ENCODE measurements around the gene GRK1.

Gene GRK1

DNA sequence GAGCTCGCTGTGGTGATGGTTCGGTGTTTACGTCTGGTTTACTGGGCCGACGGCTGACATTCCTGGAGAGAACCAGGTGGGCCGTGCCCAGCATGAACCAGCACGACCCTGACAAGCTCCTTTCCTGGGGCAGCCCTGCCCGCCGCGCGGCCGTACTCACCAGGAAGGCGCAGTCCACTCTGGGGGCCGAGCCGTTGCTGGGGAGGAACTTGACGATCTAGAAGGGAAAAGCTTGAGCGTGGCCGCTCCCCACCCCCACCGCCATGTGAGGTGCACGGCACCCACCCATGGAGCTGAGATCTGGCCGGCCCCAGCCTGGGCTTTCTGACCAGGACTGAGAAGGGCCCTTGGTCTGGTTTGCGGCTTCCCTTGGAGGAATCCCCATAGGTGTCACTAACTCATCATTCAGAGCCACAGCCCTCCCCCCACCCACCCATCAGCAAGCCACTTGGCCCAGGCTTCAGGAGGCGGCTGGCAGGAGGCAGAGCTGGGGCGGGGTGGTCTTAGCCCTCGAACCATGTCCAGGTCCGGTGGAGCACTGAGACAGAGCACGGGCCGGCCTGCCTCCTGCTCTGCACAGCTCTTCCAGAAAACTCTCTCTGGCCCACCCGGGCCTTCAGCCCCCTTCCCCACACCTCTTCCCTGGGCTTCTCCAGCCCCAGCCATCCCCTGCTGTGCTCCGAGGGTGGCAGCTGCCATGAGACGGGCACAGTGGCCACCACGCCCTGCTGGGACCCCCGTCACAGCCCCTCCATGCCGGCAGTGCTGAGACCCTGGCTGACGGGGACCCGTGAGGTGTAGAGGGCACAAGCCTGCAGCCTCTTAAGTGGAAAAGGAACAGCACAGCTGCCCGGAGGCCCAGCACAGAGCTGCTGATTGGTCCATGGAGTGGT, 15.3 kb upstream of the GRK1 start:
- WGBS, 2 experiments (ENCODE audit: insufficient coverage in 2 of 2), result 95 to 96% methylated on average over 30 to 36 of the region's 37 CpGs
- H3K9me3 ChIP-seq (ENCODE audit: control insufficient read depth, low read length), result no peaks in the 10 kb centered on the region
- H3K36me3 ChIP-seq (ENCODE audit: control insufficient read depth, insufficient read depth, low read length), result peaks cover 3% of the 10 kb centered on the region
- no peaks in the 10 kb centered on the region for H3K4me1 ChIP-seq (ENCODE audit: control insufficient read depth, insufficient read depth, low read length, poor library complexity, severe bottlenecking)
- no peak overlapping the region for H3K4me3 ChIP-seq (ENCODE audit: extremely low read depth, insufficient read depth, low read length, poor library complexity, severe bottlenecking)
- H3K27ac ChIP-seq (ENCODE audit: low read depth, low read length, severe bottlenecking), result no peak overlapping the region

DNA sequence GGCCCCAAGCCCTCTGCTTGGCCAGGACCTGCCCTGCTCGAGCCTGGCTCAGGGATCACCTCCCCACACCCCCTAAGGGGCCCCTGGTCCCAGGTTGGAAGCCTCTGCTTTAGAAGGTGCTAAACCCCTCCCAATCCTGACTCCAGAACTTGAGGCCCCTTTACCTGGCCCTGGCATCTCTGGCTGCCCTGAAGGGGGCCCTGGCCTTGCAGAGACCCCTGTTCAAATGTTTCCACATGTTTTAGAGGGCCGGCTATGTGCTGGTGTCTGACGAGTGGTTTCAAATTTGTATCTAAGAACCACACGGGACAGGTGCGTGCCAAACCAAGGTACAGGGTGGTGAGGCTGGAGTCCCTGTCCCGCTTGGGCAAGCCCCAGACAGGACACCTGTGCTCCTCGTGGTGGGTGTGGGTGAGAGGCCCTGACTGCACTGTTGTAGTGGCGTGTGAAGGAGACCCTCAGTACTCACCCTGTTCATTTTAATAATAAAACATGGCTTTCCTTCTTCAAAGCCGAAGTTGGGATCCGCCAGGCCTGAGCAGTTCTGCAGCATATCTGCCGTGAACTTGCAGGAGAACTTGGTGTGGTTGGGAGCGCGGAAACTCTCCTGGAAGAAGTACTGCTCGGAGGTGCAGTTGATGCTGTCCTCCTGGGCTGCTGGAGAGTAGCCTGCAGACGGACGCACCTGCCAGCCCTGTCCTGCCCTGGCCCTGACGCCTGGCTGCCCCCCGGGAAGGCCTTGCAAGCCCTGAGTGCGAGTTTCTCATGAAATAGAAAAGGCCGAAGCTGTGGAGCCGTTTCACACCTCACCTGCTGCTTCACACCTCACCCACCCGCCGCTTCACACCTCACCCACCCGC, 14.4 kb upstream of the GRK1 start:
- H3K9me3 ChIP-seq (ENCODE audit: control insufficient read depth, low read length), result no peaks in the 10 kb centered on the region
- no peak overlapping the region for H3K4me3 ChIP-seq (ENCODE audit: extremely low read depth, insufficient read depth, low read length, poor library complexity, severe bottlenecking)
- H3K27ac ChIP-seq (ENCODE audit: low read depth, low read length, severe bottlenecking), result no peak overlapping the region
- 94 to 95% methylated on average over 13 to 20 of the region's 24 CpGs for WGBS, 2 experiments (ENCODE audit: insufficient coverage in 2 of 2)
- H3K36me3 ChIP-seq (ENCODE audit: control insufficient read depth, insufficient read depth, low read length), result peaks cover 3% of the 10 kb centered on the region
- no peaks in the 10 kb centered on the region for H3K4me1 ChIP-seq (ENCODE audit: control insufficient read depth, insufficient read depth, low read length, poor library complexity, severe bottlenecking)

DNA sequence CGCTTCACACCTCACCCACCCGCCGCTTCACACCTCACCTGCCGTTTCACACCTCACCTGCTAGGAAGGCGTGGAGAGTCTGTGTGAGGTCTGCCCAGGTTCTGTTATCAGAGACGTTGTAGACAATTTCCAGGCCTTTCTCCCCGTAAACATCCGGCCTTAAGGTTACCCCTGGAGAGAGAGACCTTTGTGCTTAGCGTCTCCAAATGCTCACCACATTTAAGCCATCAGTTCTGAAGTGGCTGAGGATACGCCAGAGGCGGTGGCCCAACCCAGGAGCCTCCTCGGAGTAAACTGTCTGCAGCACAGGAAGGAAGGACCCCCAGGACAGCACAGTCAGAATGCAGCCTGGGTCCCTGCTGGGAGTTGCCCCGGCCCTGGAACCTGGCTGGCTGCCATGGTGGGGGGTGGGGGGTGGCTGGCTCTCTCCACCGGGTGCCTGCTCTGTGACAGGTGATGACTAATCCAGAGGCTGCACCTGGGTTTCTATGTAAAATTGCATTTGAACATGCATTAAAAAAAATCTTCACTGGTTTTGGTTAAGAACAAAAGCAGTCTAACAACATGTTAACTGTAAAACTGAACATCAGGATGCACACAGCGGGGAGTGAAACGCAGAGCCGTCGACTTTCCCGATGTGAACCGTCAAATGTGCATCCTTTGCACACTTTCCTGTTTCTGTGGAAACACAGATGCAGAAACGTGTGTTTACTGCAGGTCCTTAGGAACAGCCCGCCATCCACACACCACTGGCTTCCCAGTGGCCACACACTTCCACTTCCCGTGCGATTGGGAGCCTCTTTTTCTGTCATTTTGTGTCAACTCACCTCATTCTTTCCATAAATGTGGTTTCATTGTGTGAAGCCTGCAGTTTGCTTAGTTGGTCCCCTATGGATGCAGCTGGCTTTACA, 13.5 kb upstream of the GRK1 start:
- H3K4me3 ChIP-seq (ENCODE audit: extremely low read depth, insufficient read depth, low read length, poor library complexity, severe bottlenecking), result no peak overlapping the region
- no peaks in the 10 kb centered on the region for H3K4me1 ChIP-seq (ENCODE audit: control insufficient read depth, insufficient read depth, low read length, poor library complexity, severe bottlenecking)
- 84 to 88% methylated on average over 14 to 21 of the region's 24 CpGs for WGBS, 2 experiments (ENCODE audit: insufficient coverage in 2 of 2)
- H3K36me3 ChIP-seq (ENCODE audit: control insufficient read depth, insufficient read depth, low read length), result peaks cover 3% of the 10 kb centered on the region
- no peaks in the 10 kb centered on the region for H3K9me3 ChIP-seq (ENCODE audit: control insufficient read depth, low read length)
- H3K27ac ChIP-seq (ENCODE audit: low read depth, low read length, severe bottlenecking), result no peak overlapping the region

DNA sequence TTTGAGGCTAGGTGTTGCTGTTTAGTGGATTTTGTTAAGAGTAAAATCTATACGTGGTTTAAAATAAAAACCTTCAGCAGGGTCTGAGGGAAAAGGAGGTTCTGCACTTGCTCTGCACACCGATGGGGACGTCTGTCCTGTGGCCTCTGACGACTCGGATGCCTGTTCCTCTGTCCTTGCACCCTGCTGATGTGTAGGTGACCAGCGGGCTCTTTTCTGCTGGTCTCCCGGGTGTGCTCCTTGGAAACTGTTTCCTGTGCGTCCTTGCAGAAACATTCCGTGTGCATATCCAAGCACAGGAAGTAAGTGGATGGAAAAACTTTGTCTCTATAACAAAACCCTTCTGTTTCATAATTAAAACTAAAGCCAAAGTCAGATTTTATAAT, 12.9 kb upstream of the GRK1 start:
- H3K4me1 ChIP-seq (ENCODE audit: control insufficient read depth, insufficient read depth, low read length, poor library complexity, severe bottlenecking), result no peaks in the 10 kb centered on the region
- 85 to 90% methylated on average over 7 of the region's 9 CpGs for WGBS, 2 experiments (ENCODE audit: insufficient coverage in 2 of 2)
- H3K9me3 ChIP-seq (ENCODE audit: control insufficient read depth, low read length), result no peaks in the 10 kb centered on the region
- no peaks in the 10 kb centered on the region for H3K36me3 ChIP-seq (ENCODE audit: control insufficient read depth, insufficient read depth, low read length)
- no peak overlapping the region for H3K27ac ChIP-seq (ENCODE audit: low read depth, low read length, severe bottlenecking)
- no peak overlapping the region for H3K4me3 ChIP-seq (ENCODE audit: extremely low read depth, insufficient read depth, low read length, poor library complexity, severe bottlenecking)

DNA sequence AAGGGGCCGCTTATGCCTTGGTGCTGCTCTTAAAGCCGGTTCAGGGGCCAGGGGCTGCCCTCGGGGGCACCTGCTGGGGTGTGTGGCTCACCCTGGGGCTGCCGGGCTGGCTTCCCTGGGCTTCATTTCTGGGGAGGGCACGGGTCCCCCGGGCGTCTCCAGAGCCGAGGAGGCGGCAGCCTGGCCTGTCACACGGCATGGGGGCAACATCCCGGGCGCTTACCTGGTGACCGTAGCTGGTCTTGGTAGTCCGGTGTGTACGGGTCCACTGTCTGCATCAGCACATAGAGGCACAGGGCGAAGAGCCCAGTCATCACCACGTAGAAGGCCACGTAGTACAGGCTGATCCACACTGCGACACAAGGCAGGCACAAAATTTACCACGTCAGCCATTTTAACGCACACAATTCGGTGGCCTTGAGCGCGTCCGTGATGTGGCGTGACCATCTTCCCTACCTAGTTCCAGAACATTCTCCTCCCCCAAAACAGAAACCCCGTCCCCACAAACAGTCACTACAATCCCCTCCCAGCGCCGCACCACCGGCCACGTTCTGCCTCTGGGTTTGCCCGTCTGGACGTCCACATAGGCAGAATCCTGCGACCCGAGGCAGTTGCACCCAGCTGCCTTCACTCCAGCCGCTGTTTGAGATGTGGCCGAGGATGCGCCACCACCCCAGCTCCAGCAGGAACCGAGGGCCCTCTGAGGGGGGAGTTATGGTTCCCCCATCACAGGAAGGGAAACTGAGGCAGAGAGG, 12.3 kb upstream of the GRK1 start:
- Histone ChIP-seq H3K27ac (ENCODE audit: low read depth, low read length, severe bottlenecking) (no peak overlapping the region), H3K4me1 (ENCODE audit: control insufficient read depth, insufficient read depth, low read length, poor library complexity, severe bottlenecking) (no peaks in the 10 kb centered on the region), H3K36me3 (ENCODE audit: control insufficient read depth, insufficient read depth, low read length) (no peaks in the 10 kb centered on the region), H3K4me3 (ENCODE audit: extremely low read depth, insufficient read depth, low read length, poor library complexity, severe bottlenecking) (no peak overlapping the region), H3K9me3 (ENCODE audit: control insufficient read depth, low read length) (no peaks in the 10 kb centered on the region)
- 91 to 93% methylated on average over 38 to 39 of the region's 39 CpGs for WGBS, 2 experiments (ENCODE audit: insufficient coverage in 2 of 2)

DNA sequence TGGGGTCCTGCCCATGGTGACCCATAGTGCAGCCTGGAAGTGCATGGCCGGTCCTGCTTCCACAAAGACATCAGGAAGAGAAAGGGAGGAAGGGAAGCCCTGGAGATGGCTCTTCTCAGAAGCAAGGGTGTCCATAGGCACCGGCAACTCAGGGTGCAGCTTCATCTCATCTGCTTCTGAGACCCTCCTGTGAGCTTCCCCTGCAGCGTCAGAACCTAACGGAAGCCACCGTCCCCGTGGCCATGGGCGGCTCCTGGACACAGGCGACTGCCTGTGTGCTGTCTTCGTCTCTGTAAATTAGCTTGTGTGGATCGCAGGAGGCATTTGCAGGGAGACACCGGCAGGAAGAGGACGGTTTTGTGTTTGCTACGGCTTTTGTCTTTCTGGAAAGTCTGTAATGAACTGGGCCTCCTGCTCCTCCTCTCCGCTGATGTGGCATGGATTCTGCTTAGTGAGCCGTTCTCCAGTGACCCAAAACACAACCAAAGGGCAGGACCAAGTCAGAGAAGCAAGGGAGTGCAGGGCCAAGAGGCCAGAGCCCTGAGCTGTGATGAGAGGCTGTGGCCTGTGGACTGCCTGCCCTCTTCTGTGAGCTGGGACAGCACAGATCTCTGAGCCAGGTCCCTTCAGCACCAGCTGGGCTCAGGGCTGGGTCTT, 11.5 kb upstream of the GRK1 start:
- 92 to 97% methylated on average over 14 to 15 of the region's 15 CpGs for WGBS, 2 experiments (ENCODE audit: insufficient coverage in 2 of 2)
- Histone ChIP-seq H3K36me3 (ENCODE audit: control insufficient read depth, insufficient read depth, low read length) (no peaks in the 10 kb centered on the region), H3K4me3 (ENCODE audit: extremely low read depth, insufficient read depth, low read length, poor library complexity, severe bottlenecking) (no peak overlapping the region), H3K27ac (ENCODE audit: low read depth, low read length, severe bottlenecking) (no peak overlapping the region), H3K4me1 (ENCODE audit: control insufficient read depth, insufficient read depth, low read length, poor library complexity, severe bottlenecking) (no peaks in the 10 kb centered on the region), H3K9me3 (ENCODE audit: control insufficient read depth, low read length) (no peaks in the 10 kb centered on the region)

DNA sequence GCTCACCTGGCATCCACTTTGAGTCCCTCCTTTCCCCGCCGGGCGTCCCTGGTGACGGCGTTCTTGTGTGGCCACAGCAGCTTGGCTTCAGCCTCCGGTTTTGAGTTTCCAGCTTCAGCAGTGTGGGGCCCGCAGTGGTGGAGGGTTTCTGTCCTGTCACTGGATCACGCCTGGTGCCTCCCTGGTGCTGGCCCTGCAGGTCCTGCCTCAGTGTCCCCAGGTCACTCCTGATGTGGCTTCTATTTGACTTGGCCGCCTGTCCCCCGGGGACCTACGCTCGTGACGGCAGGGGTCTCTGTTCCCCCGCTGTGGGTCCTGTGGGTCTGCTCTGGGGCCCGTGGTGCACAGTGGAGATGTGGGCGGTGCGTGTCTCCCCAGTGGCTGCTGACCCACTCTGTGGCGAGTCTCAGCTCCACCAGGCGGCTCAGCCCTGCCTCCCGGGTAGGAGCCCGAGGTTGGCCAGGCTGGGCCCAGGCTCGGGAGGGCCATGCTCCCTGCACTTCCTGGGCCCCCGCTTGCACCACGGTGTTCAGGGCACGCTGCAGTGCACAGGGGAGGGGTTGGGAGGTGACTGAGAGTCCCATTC, 10.9 kb upstream of the GRK1 start:
- 95% methylated on average over 17 to 25 of the region's 25 CpGs for WGBS, 2 experiments (ENCODE audit: insufficient coverage in 2 of 2)
- no peak overlapping the region for H3K27ac ChIP-seq (ENCODE audit: low read depth, low read length, severe bottlenecking)
- H3K4me3 ChIP-seq (ENCODE audit: extremely low read depth, insufficient read depth, low read length, poor library complexity, severe bottlenecking), result no peak overlapping the region
- no peaks in the 10 kb centered on the region for H3K4me1 ChIP-seq (ENCODE audit: control insufficient read depth, insufficient read depth, low read length, poor library complexity, severe bottlenecking)
- H3K9me3 ChIP-seq (ENCODE audit: control insufficient read depth, low read length), result no peaks in the 10 kb centered on the region
- H3K36me3 ChIP-seq (ENCODE audit: control insufficient read depth, insufficient read depth, low read length), result no peaks in the 10 kb centered on the region

DNA sequence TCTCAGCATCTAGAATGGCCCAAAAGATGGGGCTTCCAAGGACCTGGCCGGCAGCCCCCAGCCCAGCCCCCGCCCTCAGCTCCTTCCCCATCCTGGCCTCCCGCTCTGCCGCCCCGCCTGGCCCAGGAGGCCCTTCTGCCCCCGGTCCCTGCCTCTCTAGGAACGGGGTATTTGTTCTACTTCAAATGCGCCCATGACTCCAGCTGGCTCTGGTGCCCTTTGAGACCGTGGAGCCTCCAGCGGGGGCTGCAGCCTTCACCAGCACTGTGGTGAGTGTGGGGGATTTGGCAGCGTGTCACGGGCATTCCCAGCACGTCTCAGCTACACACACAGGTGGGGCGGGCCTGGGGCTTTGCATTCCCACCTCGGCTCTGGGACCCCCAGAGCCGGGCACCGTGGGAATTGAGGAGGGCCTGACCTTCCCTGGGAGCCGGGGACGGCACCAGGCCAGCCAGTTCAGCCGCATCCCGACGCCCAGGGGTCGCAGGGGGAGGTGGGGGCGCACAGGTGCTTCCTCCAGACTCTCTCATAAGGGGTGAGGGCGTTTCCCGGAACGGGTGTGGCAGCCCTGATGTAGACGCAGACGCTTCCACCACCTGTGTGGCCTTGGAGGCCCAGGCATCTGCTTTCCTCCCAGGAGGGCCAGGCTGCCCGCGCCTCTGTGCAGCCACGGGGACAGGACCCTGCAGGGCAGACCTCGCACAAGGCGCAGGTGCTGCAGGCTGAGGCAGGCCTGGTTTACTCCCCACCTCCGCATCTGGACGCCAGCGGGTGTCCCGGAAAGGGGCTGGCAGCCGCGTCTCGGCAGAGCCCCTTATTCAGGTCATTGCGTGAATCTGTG, 10.0 kb upstream of the GRK1 start:
- Histone ChIP-seq H3K4me3 (ENCODE audit: extremely low read depth, insufficient read depth, low read length, poor library complexity, severe bottlenecking) (no peak overlapping the region), H3K9me3 (ENCODE audit: control insufficient read depth, low read length) (no peaks in the 10 kb centered on the region), H3K36me3 (ENCODE audit: control insufficient read depth, insufficient read depth, low read length) (no peaks in the 10 kb centered on the region), H3K27ac (ENCODE audit: low read depth, low read length, severe bottlenecking) (no peak overlapping the region), H3K4me1 (ENCODE audit: control insufficient read depth, insufficient read depth, low read length, poor library complexity, severe bottlenecking) (no peaks in the 10 kb centered on the region)
- WGBS, 2 experiments (ENCODE audit: insufficient coverage in 2 of 2), result 91 to 93% methylated on average over 33 of the region's 42 CpGs
